Panc1 (cell line): ENCODE data around the gene WNT7B. TPM values are rescaled to one million over a fixed set of nuclear protein-coding genes. Genes with fewer than 3 reads are reported as not detected.

Experiments
- ATAC-seq: fragments of 200-7000 bp; cut with Tn5 transposase; 2 replicates; pipeline ENCODE4 v1.9.1; 2020; ENCODE audit warnings: mild to moderate bottlenecking, moderate library complexity
- BruUV-seq: library from RNA; stranded (reverse); fragments of 400-500 nt; replicated peaks from 2 replicates; lab custom pipeline; 2021; lab: Mats Ljungman, UMichigan
- CTCF ChIA-PET: fragments of 300-600 bp; sonication (Branson Sonifier 250); formaldehyde crosslinking; loops from one replicate; lab custom pipeline; 2022; ENCODE audit warnings: antibody characterized with exemption; lab: Charles Lee
- POLR2A ChIA-PET: fragments of 300-600 bp; sonication (Branson Sonifier 250); formaldehyde crosslinking; loops from one replicate; lab custom pipeline; 2022; ENCODE audit warnings: antibody characterized with exemption; lab: Charles Lee
- DNase-seq: peaks from one replicate; pipeline ENCODE4 v3.0.0-alpha.2; 2010; ENCODE audit warnings: low read depth, low spot score
- H3K27ac ChIP-seq: 2 replicates; pipeline ENCODE4 v1.5.1; 2011; ENCODE audit warnings: mild to moderate bottlenecking, low read length, inconsistent platforms
- H3K27me3 ChIP-seq: fragments of 200-500 bp; sonication (Bioruptor generic); 2 replicates; pipeline ENCODE4 v1.6.0; 2014; ENCODE audit warnings: low read length, inconsistent platforms; ENCODE audit not compliant: control insufficient read depth, insufficient read depth
- H3K36me3 ChIP-seq: fragments of 200-500 bp; sonication (Bioruptor generic); 2 replicates; pipeline ENCODE4 v1.5.1; 2014; ENCODE audit warnings: inconsistent platforms, mild to moderate bottlenecking, low read length, moderate library complexity; ENCODE audit not compliant: control insufficient read depth, insufficient read depth
- H3K4me1 ChIP-seq: 2 replicates; pipeline ENCODE4 v1.5.1; 2011; ENCODE audit warnings: inconsistent platforms, mild to moderate bottlenecking, low read length, moderate library complexity; ENCODE audit not compliant: control insufficient read depth, insufficient read depth
- H3K4me3 ChIP-seq, 2 experiments: 2 replicates each; pipeline ENCODE4 v1.5.1; 2011 to 2012; ENCODE audit warnings: low read depth in 2 of 2, low read length in 2 of 2, mild to moderate bottlenecking in 2 of 2, inconsistent platforms in 1 of 2, moderate library complexity in 1 of 2
- H3K9me3 ChIP-seq: fragments of 200-500 bp; sonication (Bioruptor generic); 2 replicates; pipeline ENCODE4 v1.5.1; 2014; ENCODE audit warnings: low read depth, mild to moderate bottlenecking, inconsistent platforms, low read length, moderate library complexity; ENCODE audit not compliant: control insufficient read depth, insufficient read depth
- CTCF ChIP-seq: fragments of 450-650 bp; IDR thresholded peaks from 2 replicates; pipeline ENCODE4 v1.5.1; 2017; ENCODE audit warnings: mild to moderate bottlenecking
- POLR2AphosphoS5 ChIP-seq: IDR thresholded peaks from 2 replicates; pipeline ENCODE4 v1.6.1; 2012; ENCODE audit warnings: mild to moderate bottlenecking, low read depth, low read length, moderate library complexity
- REST ChIP-seq, 2 experiments: IDR thresholded peaks; 2 replicates each; pipeline ENCODE4 v1.6.1; 2011 to 2012; ENCODE audit warnings: low read depth in 2 of 2, control low read depth in 1 of 2, low read length in 1 of 2, mild to moderate bottlenecking in 1 of 2, moderate library complexity in 1 of 2; ENCODE audit not compliant: insufficient read depth in 1 of 2
- SIN3A ChIP-seq: IDR thresholded peaks from 2 replicates; pipeline ENCODE4 v1.6.1; 2012; ENCODE audit warnings: low read depth, mild to moderate bottlenecking, low read length, moderate library complexity, borderline replicate concordance; ENCODE audit not compliant: insufficient read depth
- TCF7L2 ChIP-seq: IDR thresholded peaks from 2 replicates; pipeline ENCODE4 v1.6.1; 2011; ENCODE audit warnings: mild to moderate bottlenecking, low read depth, low read length, inconsistent platforms
- in situ Hi-C: cut with HindIII; loops from 2 replicates; pipeline ENCODE4 v1.10.0; 2016; ENCODE audit warnings: low sequenced_read_pairs, low pct_unique_long_range_greater_than_20kb
- intact Hi-C: fragments of 100-400 bp; cut with micrococcal nuclease; formaldehyde crosslinking; loops from one replicate; pipeline ENCODE4 v1.10.0; 2022; ENCODE audit not compliant: unreplicated experiment
- total RNA-seq: library from RNA; stranded (reverse); gene quantifications from one replicate; pipeline ENCODE4 v1.2.1, GENCODE V29; 2021; ENCODE audit not compliant: unreplicated experiment

The WNT7B gene
- total RNA-seq, 1 experiment from 2014 or later: 52.1 TPM

GRCh38 chr22:45917146-45917545 is 59.8 kb downstream of the WNT7B start:
- BruUV-seq: no TSS peak
- Histone ChIP-seq H3K4me3 (no peak overlapping the region), H3K36me3 (no peaks in the 10 kb centered on the region), H3K27me3 (no peaks in the 10 kb centered on the region), H3K4me1 (peaks cover 37% of the 10 kb centered on the region), H3K9me3 (no peaks in the 10 kb centered on the region), H3K27ac (peak overlapping the region; percentile 54)
- intact Hi-C loops (loop anchor here (5.0 kb wide), 1 partner anchor 50 kb away; no protein-coding TSS in a partner anchor), in situ Hi-C loops (no loop called here)
- CTCF ChIA-PET: interaction anchor here (0.8 kb wide), 1 partner anchor 67 kb away, joined by 3 read pairs; no protein-coding TSS in a partner anchor
- no peak for DNase-seq
- ATAC-seq: peak; percentile 4; the same call in 1 of the 2 replicates
- TF ChIP-seq CTCF: no peak
- no peak for TF ChIP-seq SIN3A
- TF ChIP-seq TCF7L2: no peak
- TF ChIP-seq POLR2AphosphoS5: no peak
- no peak for TF ChIP-seq REST (IDR thresholded peaks at IDR 0.05; ENCODE audit: insufficient read depth in 1 of 2, low read depth in 2 of 2, low read length in 1 of 2)
- POLR2A ChIA-PET: no interaction called here

GRCh38 chr22:45916515-45916914 is 60.4 kb downstream of the WNT7B start:
- POLR2A ChIA-PET: no interaction called here
- no peaks in the 10 kb centered on the region for H3K9me3 ChIP-seq
- intact Hi-C loops (loop anchor here (5.0 kb wide), 1 partner anchor 51 kb away; no protein-coding TSS in a partner anchor), in situ Hi-C loops (no loop called here)
- no peaks in the 10 kb centered on the region for H3K27me3 ChIP-seq
- H3K4me1 ChIP-seq: peaks cover 37% of the 10 kb centered on the region
- H3K36me3 ChIP-seq: no peaks in the 10 kb centered on the region
- ATAC-seq (peak; percentile 68), DNase-seq (no peak)
- TF ChIP-seq POLR2AphosphoS5 (0 out of 2 replicates have a peak, but pooled peaks have one; percentile 20), SIN3A (no peak)
- CTCF ChIA-PET: no interaction called here
- H3K4me3 ChIP-seq: no peak overlapping the region
- peak overlapping the region; percentile 54; the same call in 1 of the 2 replicates for H3K27ac ChIP-seq
- BruUV-seq: no TSS peak

GRCh38 chr22:45915841-45916240 is 61.1 kb downstream of the WNT7B start:
- ChIA-PET POLR2A (no interaction called here), CTCF (no interaction called here)
- no peak for ATAC-seq
- no peaks in the 10 kb centered on the region for H3K27me3 ChIP-seq
- H3K9me3 ChIP-seq: no peaks in the 10 kb centered on the region
- no TSS peak for BruUV-seq
- intact Hi-C loops: loop anchor here (5.0 kb wide), 1 partner anchor 51 kb away; no protein-coding TSS in a partner anchor
- in situ Hi-C loops: no loop called here
- H3K4me3 ChIP-seq: no peak overlapping the region
- TF ChIP-seq REST (IDR thresholded peaks at IDR 0.05; ENCODE audit: insufficient read depth in 1 of 2, low read depth in 2 of 2, low read length in 1 of 2): no peak
- TF ChIP-seq POLR2AphosphoS5: no peak
- TF ChIP-seq TCF7L2: no peak
- no peak for TF ChIP-seq CTCF
- no peak for TF ChIP-seq SIN3A
- peaks cover 34% of the 10 kb centered on the region for H3K4me1 ChIP-seq
- no peaks in the 10 kb centered on the region for H3K36me3 ChIP-seq
- no peak overlapping the region for H3K27ac ChIP-seq
- DNase-seq: no peak
